T-cell (primary cell): ENCODE results near the gene AGAP1. TPM values are rescaled to one million over a fixed set of nuclear protein-coding genes. Genes with fewer than 3 reads are reported as not detected.

Experiments used
- ATAC-seq, 4 experiments: fragments of 200-7000 bp in 3 of 4; fragments of 150-1000 bp in 1 of 4; cut with Tn5 transposase; replicated peaks in 1 of 4; 1 replicate in 3 of 4; 2 replicates in 1 of 4; pipeline ENCODE4 v1.10.0; 2021; ENCODE audit warnings: moderate library complexity in 3 of 4, mild to moderate bottlenecking in 2 of 4, moderate number of reproducible peaks in 1 of 4
- CTCF ChIA-PET, 2 donors: fragments of 300-600 bp; sonication (Branson Sonifier 250); formaldehyde crosslinking; loops; one replicate each; lab custom pipeline; 2022; ENCODE audit warnings: antibody characterized with exemption in 2 of 2; lab: Charles Lee
- POLR2A ChIA-PET, 2 donors: fragments of 300-600 bp; sonication (Branson Sonifier 250); formaldehyde crosslinking; loops; one replicate each; lab custom pipeline; 2022; ENCODE audit warnings: antibody characterized with exemption in 2 of 2; lab: Charles Lee
- DNase-seq, 35 experiments: peaks; one replicate each; pipeline versions ENCODE4 v3.0.0 to v3.0.0-alpha.2; 2013 to 2023
- H3K27ac ChIP-seq: one replicate; pipeline ENCODE4 v1.5.1; 2013; ENCODE audit warnings: low read length
- H3K27me3 ChIP-seq, 2 experiments: replicated peaks in 1 of 2; 1 replicate in 1 of 2; 2 replicates in 1 of 2; pipeline versions ENCODE4 v1.6.1 to v1.7.0; 2013; ENCODE audit warnings: low read length in 1 of 2, mixed read lengths in 1 of 2; ENCODE audit not compliant: control insufficient read depth in 2 of 2, insufficient read depth in 2 of 2; ENCODE audit errors: extremely low read depth in 1 of 2
- H3K36me3 ChIP-seq, 2 donors: 1 replicate in 1 of 2; 2 replicates in 1 of 2; pipeline versions ENCODE4 v1.6.1 to v1.7.0; 2013; ENCODE audit warnings: low read length in 1 of 2; ENCODE audit not compliant: control insufficient read depth in 2 of 2, insufficient read depth in 1 of 2; ENCODE audit errors: extremely low read depth in 1 of 2
- H3K4me1 ChIP-seq, 2 experiments: 1 replicate in 1 of 2; 2 replicates in 1 of 2; pipeline versions ENCODE4 v1.6.1 to v1.7.0; 2013; ENCODE audit warnings: low read length in 2 of 2, mixed read lengths in 1 of 2; ENCODE audit not compliant: insufficient read depth in 2 of 2, control insufficient read depth in 1 of 2; ENCODE audit errors: extremely low read depth in 1 of 2
- H3K4me3 ChIP-seq, 2 donors: 1 replicate in 1 of 2; 2 replicates in 1 of 2; pipeline versions ENCODE4 v1.5.1 to v1.7.0; 2013; ENCODE audit warnings: mild to moderate bottlenecking in 2 of 2, low read length in 1 of 2, moderate library complexity in 1 of 2; ENCODE audit not compliant: control insufficient read depth in 1 of 2; ENCODE audit errors: extremely low read depth in 1 of 2
- H3K9me3 ChIP-seq: 2 replicates; pipeline ENCODE4 v1.7.0; 2013
- H3K27ac Mint-ChIP-seq, 2 donors: one replicate each; pipeline ENCODE4 v1.8.0; 2020 to 2021; ENCODE audit warnings: mild to moderate bottlenecking in 2 of 2, mixed read lengths in 2 of 2
- H3K27me3 Mint-ChIP-seq, 2 donors: one replicate each; pipeline ENCODE4 v1.8.0; 2021 to 2022; ENCODE audit warnings: mixed read lengths in 2 of 2
- H3K36me3 Mint-ChIP-seq: one replicate; pipeline ENCODE4 v1.8.0; 2021; ENCODE audit warnings: mixed read lengths
- H3K4me1 Mint-ChIP-seq, 3 donors: one replicate each; pipeline ENCODE4 v1.8.0; 2020 to 2022; ENCODE audit warnings: mixed read lengths in 3 of 3, mild to moderate bottlenecking in 1 of 3
- H3K4me3 Mint-ChIP-seq, 3 donors: one replicate each; pipeline ENCODE4 v1.8.0; 2020 to 2022; ENCODE audit warnings: mild to moderate bottlenecking in 3 of 3, mixed read lengths in 3 of 3, moderate library complexity in 3 of 3
- H3K9me3 Mint-ChIP-seq, 3 donors: one replicate each; pipeline ENCODE4 v1.8.0; 2020 to 2022; ENCODE audit warnings: mixed read lengths in 3 of 3
- WGBS: methylation state at CpG from one replicate; pipeline ENCODE4 v1.1.5; 2013; ENCODE audit warnings: missing lambda C conversion rate; ENCODE audit not compliant: insufficient coverage; 5-methylcytosine and 5-hydroxymethylcytosine counted together
- total RNA-seq, 35 experiments: library from RNA in 6 of 35; stranded (reverse) in 6 of 35; fragments of 120-200 nt in 1 of 35; gene quantifications; one replicate each; pipeline versions ENCODE4 v1.2.1 to v1.2.4 and lab custom pipeline; 2013 to 2026

AGAP1 gene
- total RNA-seq, 5 donors from 2014 or later (not counting 1 experiment from before 2014, with no cell fraction given), result 3.9 to 15.6 (median 5.2) TPM

- POLR2A ChIA-PET, result no interaction called here
- H3K9me3 ChIP-seq, result no peaks in the 10 kb centered on the region
- no peak overlapping the region for H3K27ac Mint-ChIP-seq
These were observed 684.4 kb downstream of the AGAP1 start for GRCh38 chr2:236177967-236178889.

GRCh38 chr2:236178890-236179235, 685.0 kb downstream of the AGAP1 start:
- Mint-ChIP-seq H3K27me3 (peaks cover 70 to 84% of the 10 kb centered on the region in 2 donors), H3K4me1 (peaks cover 9 to 15% (median 12%) of the 10 kb centered on the region in 3 donors), H3K36me3 (no peaks in the 10 kb centered on the region), H3K4me3 (no peak overlapping the region), H3K27ac (no peak overlapping the region), H3K9me3 (no peaks in the 10 kb centered on the region)
- 3% methylated on average over 6 of the region's 15 CpGs for WGBS
- DNase-seq, result no peak
- ChIA-PET POLR2A (no interaction called here), CTCF (interaction anchor here in 1 of 2 donors (0.7 to 1.6 kb wide), 3 partner anchors 393 to 413 kb away, joined by 4 to 8 read pairs (median 5); no protein-coding TSS in a partner anchor)
- Histone ChIP-seq H3K9me3 (no peaks in the 10 kb centered on the region), H3K4me3 (peak overlapping the region in 1 of 2 donors; percentile 40), H3K4me1 (peaks cover 0 to 16% of the 10 kb centered on the region in 2 experiments), H3K36me3 (no peaks in the 10 kb centered on the region), H3K27ac (no peak overlapping the region), H3K27me3 (peaks cover 14 to 65% of the 10 kb centered on the region in 2 experiments)
- no peak for ATAC-seq

More at GRCh38 chr2:236177967-236178889, 684.4 kb downstream of the AGAP1 start:
- WGBS, result 6% methylated on average over 46 of the region's 65 CpGs
- H3K4me3 Mint-ChIP-seq, result peak overlapping the region in 2 of 3 donors; percentile 17 to 39
- no peaks in the 10 kb centered on the region for H3K9me3 Mint-ChIP-seq
- Histone ChIP-seq H3K36me3 (no peaks in the 10 kb centered on the region), H3K27me3 (peaks cover 15 to 68% of the 10 kb centered on the region in 2 experiments), H3K4me3 (peak overlapping the region; percentile 15 to 35), H3K4me1 (peaks cover 0 to 16% of the 10 kb centered on the region in 2 experiments), H3K27ac (no peak overlapping the region)
- H3K27me3 Mint-ChIP-seq, result peaks cover 67 to 83% of the 10 kb centered on the region in 2 donors
- no peak for ATAC-seq
- peaks cover 9 to 15% (median 12%) of the 10 kb centered on the region in 3 donors for H3K4me1 Mint-ChIP-seq
- H3K36me3 Mint-ChIP-seq, result no peaks in the 10 kb centered on the region
- CTCF ChIA-PET, result interaction anchor here in 1 of 2 donors (0.7 to 1.6 kb wide), 3 partner anchors 393 to 412 kb away, joined by 4 to 8 read pairs (median 5); no protein-coding TSS in a partner anchor
- peak in 8 of 35 experiments; percentile 2 to 38 (median 13) for DNase-seq

- Histone ChIP-seq H3K36me3 (no peaks in the 10 kb centered on the region), H3K4me3 (peak overlapping the region in 1 of 2 donors; percentile 40), H3K9me3 (no peaks in the 10 kb centered on the region), H3K27ac (no peak overlapping the region), H3K27me3 (peaks cover 11 to 66% of the 10 kb centered on the region in 2 experiments), H3K4me1 (peaks cover 0 to 16% of the 10 kb centered on the region in 2 experiments)
- POLR2A ChIA-PET, result no interaction called here
- no peaks in the 10 kb centered on the region for H3K36me3 Mint-ChIP-seq
- peaks cover 7 to 15% (median 9%) of the 10 kb centered on the region in 3 donors for H3K4me1 Mint-ChIP-seq
- H3K9me3 Mint-ChIP-seq, result no peaks in the 10 kb centered on the region
- CTCF ChIA-PET, result interaction anchor here in 1 of 2 donors (1.0 to 1.6 kb wide), 2 partner anchors 400 to 414 kb away, joined by 5 to 9 read pairs; no protein-coding TSS in a partner anchor
- peaks cover 69 to 83% of the 10 kb centered on the region in 2 donors for H3K27me3 Mint-ChIP-seq
- no peak overlapping the region for H3K27ac Mint-ChIP-seq
- H3K4me3 Mint-ChIP-seq, result peak overlapping the region in 1 of 3 donors; percentile 46
- WGBS, result 13% methylated on average over 19 of the region's 59 CpGs
- ATAC-seq, result no peak
- DNase-seq, result no peak
These were observed 685.6 kb downstream of the AGAP1 start for GRCh38 chr2:236179236-236180075.

- ChIA-PET POLR2A (no interaction called here), CTCF (interaction anchor here in 1 of 2 donors (0.9 to 1.6 kb wide), 3 partner anchors 401 to 414 kb away, joined by 4 to 9 read pairs (median 5); no protein-coding TSS in a partner anchor)
- Mint-ChIP-seq H3K36me3 (no peaks in the 10 kb centered on the region), H3K4me1 (peaks cover 7 to 15% (median 9%) of the 10 kb centered on the region in 3 donors), H3K27me3 (peaks cover 67 to 82% of the 10 kb centered on the region in 2 donors), H3K9me3 (no peaks in the 10 kb centered on the region), H3K4me3 (peak overlapping the region in 1 of 3 donors; percentile 46), H3K27ac (peak overlapping the region in 1 of 2 donors; percentile 43)
- DNase-seq (no peak), ATAC-seq (no peak)
- H3K9me3 ChIP-seq, result no peaks in the 10 kb centered on the region
- no CpG with 5 or more reads among the region's 12 CpGs for WGBS
- no peaks in the 10 kb centered on the region for H3K36me3 ChIP-seq
- no peak overlapping the region for H3K27ac ChIP-seq
- H3K4me3 ChIP-seq, result no peak overlapping the region
- H3K4me1 ChIP-seq, result peaks cover 0 to 16% of the 10 kb centered on the region in 2 experiments
- peaks cover 8 to 68% of the 10 kb centered on the region in 2 experiments for H3K27me3 ChIP-seq
These were observed 686.4 kb downstream of the AGAP1 start for GRCh38 chr2:236180076-236180816.

GRCh38 chr2:236180831-236181453, 687.1 kb downstream of the AGAP1 start:
- peaks cover 7 to 15% (median 9%) of the 10 kb centered on the region in 3 donors for H3K4me1 Mint-ChIP-seq
- Histone ChIP-seq H3K36me3 (no peaks in the 10 kb centered on the region), H3K4me1 (peaks cover 0 to 16% of the 10 kb centered on the region in 2 experiments), H3K9me3 (no peaks in the 10 kb centered on the region), H3K27me3 (peaks cover 8 to 66% of the 10 kb centered on the region in 2 experiments), H3K27ac (no peak overlapping the region), H3K4me3 (no peak overlapping the region)
- H3K9me3 Mint-ChIP-seq, result no peaks in the 10 kb centered on the region
- ChIA-PET CTCF (interaction anchor here in 1 of 2 donors (0.9 to 1.6 kb wide), 2 partner anchors 402 to 415 kb away, joined by 4 to 9 read pairs; no protein-coding TSS in a partner anchor), POLR2A (interaction anchor here in 1 of 2 donors (0.6 kb wide), 1 partner anchor 60 kb away, joined by 3 read pairs; no protein-coding TSS in a partner anchor)
- H3K27ac Mint-ChIP-seq, result peak overlapping the region in 1 of 2 donors; percentile 29
- no peaks in the 10 kb centered on the region for H3K36me3 Mint-ChIP-seq
- no peak overlapping the region for H3K4me3 Mint-ChIP-seq
- DNase-seq (peak in 6 of 35 experiments; percentile 7 to 50 (median 16)), ATAC-seq (no peak)
- 100% methylated on average over 1 of the region's 9 CpGs for WGBS
- peaks cover 69 to 84% of the 10 kb centered on the region in 2 donors for H3K27me3 Mint-ChIP-seq
